HG03064 (cell line): ENCODE results near the gene ARHGAP36.

Experiments
- ATAC-seq: cut with Tn5 transposase; IDR thresholded peaks from one replicate; pipeline ENCODE4 v1.9.1; 2021; ENCODE audit warnings: low read depth; ENCODE audit not compliant: unreplicated experiment

ARHGAP36 gene

GRCh38 chrX:131068945-131069719 is 11.0 kb downstream of the ARHGAP36 start:
- ATAC-seq, result no peak

- ATAC-seq, result no peak
Observed at GRCh38 chrX:131072871-131073571, 14.9 kb downstream of the ARHGAP36 start.

- ATAC-seq, result no peak
Observed at GRCh38 chrX:131073607-131074006, 15.5 kb downstream of the ARHGAP36 start.

GRCh38 chrX:131081772-131082740 is 23.9 kb downstream of the ARHGAP36 start:
- no peak for ATAC-seq

GRCh38 chrX:131083510-131084142 is 25.5 kb downstream of the ARHGAP36 start:
- ATAC-seq, result no peak

GRCh38 chrX:131084145-131084544 is 26.0 kb downstream of the ARHGAP36 start:
- ATAC-seq, result no peak

GRCh38 chrX:131136776-131137175 is 78.6 kb downstream of the ARHGAP36 start:
- ATAC-seq, result no peak

GRCh38 chrX:131139072-131139471 is 80.9 kb downstream of the ARHGAP36 start:
- no peak for ATAC-seq
